ENCODE data around the gene ONECUT3.

Gene ONECUT3

DNA sequence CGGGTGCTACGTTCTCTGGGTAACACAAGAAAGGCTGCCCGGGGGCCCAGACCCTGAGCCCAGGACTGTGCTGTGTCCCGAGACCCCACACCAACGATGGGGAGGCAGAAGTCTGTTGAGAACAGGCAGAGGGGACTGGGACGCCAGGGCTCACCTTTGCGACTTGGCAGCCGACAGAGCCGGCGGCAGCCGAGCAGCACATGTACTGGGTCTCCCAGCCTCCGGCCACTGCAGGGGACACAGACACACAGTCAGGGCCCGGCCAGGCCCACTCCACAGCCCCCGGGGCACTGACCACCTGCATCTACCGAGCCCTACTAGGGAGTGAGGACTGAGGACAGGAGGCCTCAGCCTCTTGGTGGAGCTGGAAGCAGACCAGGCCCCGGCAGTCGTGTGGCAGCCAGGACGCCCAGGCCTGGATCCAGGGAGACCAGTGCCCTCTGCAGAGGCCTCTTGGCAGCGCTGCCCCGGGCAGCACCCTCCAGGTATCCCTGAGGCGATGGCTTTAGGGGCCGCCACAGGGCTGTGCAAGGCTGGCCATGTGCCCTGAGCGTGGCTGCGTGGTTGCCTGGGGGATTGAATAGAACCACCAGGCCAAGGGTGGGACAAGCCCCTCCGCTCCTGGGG, 64.4 kb downstream of the ONECUT3 start:
- no peak for DNase-seq

- DNase-seq, result no peak
These were observed 65.4 kb downstream of the ONECUT3 start for GRCh38 chr19:1818549-1819195.

- DNase-seq, result no peak
These were observed 66.3 kb downstream of the ONECUT3 start for GRCh38 chr19:1819341-1820255.

DNA sequence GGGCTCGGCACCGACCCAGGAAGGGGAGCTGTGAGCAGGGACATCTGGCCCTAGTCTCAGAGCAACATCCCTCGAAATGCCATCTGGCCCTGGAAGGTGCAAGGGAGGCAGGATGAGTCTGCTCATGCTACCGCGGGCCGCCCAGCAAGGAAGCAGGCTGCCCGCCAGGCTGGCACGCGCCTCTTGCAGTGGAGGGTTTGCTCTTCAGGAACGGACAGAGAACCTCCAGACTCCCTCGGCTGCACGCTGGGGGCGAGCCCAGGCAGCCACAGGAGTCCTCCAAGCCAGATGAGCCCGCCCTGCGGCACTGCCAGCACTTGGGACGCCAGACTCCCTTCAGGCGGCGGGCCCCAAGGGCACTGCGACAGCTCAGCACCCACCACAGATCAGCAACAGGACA, 68.9 kb downstream of the ONECUT3 start:
- DNase-seq, result no peak

DNA sequence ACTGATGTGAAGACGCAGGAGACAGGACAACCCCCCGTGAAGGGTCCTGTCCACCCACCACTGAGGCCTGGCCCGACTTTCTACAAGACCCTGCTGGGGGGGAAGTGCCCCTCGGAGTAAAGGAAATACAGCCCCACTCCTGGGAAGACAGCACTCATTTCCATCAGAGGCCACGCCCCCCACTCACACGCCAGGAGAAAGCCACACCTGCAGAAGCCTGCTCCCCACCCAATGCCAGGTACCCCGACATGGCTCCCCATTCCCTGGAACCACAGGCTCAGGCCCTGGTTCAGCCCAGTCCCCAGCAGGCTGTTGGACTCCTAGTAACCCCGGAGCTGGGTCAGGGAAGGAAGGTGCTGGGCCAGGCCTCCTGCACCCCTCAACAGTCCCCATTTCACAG, 69.7 kb downstream of the ONECUT3 start:
- DNase-seq, result no peak

DNA sequence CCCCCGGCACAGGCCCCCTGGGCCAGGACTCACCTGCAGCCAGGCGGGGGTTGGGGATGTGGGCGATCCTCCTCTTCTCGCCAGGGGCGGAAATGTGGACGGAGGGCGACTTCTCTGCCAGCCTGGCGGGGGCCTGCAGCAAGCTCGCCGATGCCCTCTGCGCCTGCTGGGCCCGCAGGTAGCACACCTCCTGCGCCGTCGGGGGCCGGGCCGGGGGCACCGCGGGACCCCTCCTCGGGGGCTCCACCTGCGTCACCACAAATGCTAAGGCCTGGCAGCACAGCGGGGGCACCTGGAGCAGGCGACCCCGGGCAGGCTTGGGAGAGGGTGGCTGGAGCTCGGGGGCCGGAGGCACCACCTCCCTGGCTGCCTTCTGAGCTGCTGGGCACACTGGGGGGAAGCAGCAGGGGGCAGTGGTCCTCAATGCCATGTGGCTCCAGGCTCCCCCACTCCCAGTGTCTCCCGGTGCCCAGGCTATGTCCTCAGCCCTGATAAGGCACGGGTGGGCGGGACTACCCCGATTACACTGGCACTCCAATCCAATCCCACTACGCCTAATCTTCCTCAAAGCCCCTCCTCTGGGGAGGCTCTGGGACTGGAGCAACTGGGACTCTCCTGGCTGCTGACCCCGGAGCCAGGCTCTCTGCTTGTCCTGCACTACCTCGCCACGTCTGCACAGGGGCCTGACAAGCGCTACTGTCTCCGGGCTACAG, 70.4 kb downstream of the ONECUT3 start:
- DNase-seq, result no peak

DNA sequence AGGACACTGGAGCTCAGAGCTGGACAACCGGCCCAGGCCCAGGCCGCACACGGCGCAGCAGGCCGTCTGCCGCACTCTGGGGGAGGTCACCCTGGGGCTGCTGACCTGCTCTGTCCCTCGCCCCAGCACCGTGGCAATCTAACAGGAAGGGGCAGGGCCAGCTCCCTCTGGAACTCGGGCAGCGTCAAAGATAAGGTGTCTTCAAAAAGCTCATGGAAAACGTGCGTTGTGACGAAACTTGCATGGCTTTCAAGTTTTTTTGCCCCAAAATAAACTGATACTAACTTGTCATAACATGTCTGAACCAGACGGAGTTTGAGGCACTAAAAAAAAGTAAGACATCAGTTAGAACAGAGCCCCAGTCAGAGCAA, 70.9 kb downstream of the ONECUT3 start:
- DNase-seq, result no peak

DNA sequence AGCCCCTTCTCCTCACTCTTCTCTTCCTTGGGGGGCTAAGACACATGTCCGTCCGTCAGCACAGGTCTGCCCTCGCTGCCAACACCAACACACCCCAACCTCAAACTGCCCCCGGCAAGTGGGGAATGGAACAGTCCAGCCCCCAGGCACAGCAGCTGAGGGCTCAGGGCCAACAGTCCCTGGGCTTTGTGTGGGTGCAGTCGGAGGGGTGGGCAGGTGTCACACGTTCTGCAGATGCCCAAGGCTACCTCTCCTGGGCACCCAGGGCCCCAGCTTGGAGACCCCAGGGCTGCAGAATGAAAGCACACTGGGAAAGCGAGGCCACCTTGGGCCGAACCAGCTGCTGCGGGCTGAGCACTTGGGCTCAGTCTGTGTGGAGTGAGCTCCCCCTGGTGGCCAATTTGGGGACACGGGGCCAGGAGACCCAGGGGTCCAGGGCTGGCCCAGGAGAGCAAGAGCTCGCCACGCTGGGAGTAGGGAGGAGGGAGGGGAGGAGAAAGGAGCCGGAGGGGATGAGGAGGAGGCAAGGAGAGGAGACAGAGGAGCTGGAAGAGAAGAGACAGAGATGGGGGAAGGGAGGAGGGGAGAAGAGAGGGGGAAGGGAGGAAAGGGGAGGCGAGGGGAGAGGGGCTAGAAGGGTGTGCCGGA, 72.7 kb downstream of the ONECUT3 start:
- DNase-seq, result peak; percentile 20

DNA sequence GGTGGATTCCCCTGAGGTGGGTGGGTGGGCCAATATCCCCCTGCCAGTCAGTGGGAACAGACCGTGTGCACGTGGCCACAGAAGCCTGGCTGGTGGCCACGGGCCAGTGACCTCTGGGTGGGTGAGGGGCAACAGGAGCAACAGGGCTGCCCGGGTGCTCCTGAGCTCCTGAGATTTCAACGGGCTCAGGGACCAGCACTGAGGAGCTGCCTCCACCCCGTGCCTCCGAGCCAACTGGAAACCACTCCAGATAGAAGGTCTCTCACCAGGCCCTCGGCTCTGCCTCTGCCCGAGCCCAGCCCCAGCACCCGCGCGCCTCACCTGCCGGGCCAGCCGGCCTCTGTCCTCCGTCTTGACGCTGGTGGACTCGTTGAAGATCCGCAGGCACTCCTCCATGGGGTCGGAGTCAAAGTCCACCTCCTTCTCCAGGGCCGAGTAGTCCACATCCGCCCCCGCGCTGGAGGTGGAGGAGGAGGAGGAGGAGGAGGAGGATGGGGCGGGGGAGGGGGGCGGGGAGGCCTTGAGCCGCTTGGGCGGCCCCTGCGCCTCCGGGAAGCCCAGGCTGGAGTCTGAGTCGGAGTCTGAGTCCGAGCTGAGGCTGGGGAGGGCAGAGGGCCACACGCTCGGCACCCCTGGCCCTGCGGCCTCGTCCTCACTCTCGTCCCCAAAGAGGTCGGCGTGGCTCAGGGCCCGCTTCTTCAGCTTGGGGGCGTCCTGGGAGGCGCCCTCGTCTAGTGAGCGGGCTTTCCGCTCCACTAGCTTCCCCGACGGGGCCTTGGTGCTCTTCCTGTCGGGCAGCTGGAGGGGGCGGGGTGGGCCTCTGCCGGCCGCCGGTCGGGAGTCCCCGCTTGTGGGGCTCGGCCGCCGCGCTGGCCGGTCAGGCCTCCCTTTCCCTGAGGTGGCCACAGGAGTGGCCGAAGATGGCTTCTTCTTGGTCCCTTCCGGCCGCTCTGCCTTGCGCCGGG, 73.5 kb downstream of the ONECUT3 start:
- DNase-seq, result no peak

DNA sequence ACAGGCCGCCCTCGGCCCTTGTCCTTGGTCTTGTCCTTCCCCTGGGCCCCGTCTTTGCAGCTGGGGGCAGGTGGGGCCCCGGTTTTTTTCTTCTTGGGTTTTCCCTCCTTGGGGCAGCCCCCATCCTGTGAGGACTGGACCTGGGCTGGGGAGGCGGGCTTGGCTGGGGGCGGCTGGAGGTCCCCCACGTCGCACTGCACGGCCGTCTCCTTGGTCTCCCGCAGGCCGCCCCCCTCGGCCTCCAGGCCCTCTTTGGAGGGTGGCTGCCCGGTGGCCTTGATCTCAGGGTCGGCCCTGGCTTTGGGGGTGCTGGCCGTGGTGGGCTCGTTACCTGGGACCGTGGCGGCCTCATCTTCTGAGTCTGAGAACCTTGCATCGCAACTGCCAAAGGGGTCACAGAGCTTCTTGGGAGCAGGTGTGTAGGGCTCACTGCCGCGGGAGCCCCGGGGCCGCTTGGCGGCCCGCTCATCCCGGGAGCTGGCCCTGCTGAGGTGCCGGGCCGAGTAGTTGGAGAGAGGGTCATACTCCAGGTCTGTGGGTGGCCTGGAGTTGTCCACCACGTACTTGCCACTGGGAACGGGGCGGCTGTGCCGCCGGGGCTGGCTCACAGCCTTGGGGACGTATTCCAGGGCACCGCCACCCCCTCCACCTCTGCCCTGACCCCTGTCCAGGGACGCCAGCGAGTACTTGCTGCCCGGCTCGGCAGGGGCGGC, 74.4 kb downstream of the ONECUT3 start:
- DNase-seq, result no peak

GRCh38 chr19:1828279-1829238, 75.3 kb downstream of the ONECUT3 start:
- no peak for DNase-seq

- DNase-seq, result no peak
These were observed 76.7 kb downstream of the ONECUT3 start for GRCh38 chr19:1829958-1830357.

- no peak for DNase-seq
These were observed 77.3 kb downstream of the ONECUT3 start for GRCh38 chr19:1830568-1830967.

Data from NCI-H2227 treated with DMSO at 0.1 percent for 48 hours (cell line).